GM21423 (cell line): ENCODE data around the gene BRSK2.

Source experiments
- ATAC-seq: cut with Tn5 transposase; IDR thresholded peaks from one replicate; pipeline ENCODE4 v1.9.1; 2021; ENCODE audit warnings: mild to moderate bottlenecking, moderate library complexity; ENCODE audit not compliant: unreplicated experiment

The BRSK2 gene

DNA sequence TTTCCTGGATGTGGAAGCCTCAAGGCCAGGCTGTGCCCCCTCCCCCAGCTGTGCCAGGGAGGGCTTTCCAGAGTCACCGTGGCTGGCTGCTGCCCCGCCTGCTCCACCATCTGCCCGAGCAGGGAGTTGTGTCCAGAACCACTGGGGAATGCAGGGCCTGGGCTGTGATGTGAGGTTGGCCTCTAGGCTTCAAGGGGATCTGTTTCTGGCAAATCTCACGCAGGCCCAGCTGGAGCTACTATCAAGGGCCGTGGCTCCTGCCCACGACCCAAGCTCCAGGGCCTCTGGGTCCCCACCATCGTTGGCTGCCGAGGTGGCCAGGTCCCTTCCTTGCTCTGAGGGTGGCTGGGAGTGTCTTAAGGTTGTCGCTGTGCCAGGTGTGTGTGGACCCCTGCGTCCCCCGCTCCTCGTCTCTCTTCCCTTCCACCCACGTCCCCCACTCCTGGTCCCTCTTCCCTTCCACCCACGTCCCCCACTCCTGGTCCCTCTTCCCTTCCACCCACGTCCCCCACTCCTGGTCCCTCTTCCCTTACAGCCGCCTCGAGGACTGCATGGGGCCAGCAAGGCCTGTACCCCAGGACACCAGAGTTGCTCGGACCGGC is 6.1 kb downstream of the BRSK2 start:
- ATAC-seq: no peak

DNA sequence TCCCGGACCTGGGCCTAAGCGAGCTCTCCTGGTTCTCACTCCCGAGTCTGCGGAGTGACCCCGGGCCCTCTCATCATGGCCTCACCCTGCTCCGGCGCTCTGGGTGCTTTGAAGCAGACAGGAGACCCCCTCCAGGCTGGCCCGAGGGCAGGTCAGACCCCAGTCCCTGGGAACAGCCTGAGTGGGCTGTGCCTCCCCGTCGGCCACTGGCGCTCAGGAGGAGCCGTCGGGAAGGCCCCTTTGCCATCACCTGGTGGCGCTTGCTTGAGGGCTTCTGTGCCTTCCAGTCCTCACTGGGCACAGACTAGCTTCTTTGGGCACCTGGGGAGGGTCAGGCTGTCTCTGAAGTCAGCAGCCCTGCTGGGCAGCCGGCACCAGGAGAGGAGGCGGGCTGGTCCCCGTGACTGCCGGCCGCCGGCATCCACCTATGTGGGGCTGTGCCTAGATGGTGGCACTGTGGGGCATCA is 6.7 kb downstream of the BRSK2 start:
- ATAC-seq: no peak

- no peak for ATAC-seq
These were observed 7.6 kb downstream of the BRSK2 start for GRCh38 chr11:1397146-1397861.

DNA sequence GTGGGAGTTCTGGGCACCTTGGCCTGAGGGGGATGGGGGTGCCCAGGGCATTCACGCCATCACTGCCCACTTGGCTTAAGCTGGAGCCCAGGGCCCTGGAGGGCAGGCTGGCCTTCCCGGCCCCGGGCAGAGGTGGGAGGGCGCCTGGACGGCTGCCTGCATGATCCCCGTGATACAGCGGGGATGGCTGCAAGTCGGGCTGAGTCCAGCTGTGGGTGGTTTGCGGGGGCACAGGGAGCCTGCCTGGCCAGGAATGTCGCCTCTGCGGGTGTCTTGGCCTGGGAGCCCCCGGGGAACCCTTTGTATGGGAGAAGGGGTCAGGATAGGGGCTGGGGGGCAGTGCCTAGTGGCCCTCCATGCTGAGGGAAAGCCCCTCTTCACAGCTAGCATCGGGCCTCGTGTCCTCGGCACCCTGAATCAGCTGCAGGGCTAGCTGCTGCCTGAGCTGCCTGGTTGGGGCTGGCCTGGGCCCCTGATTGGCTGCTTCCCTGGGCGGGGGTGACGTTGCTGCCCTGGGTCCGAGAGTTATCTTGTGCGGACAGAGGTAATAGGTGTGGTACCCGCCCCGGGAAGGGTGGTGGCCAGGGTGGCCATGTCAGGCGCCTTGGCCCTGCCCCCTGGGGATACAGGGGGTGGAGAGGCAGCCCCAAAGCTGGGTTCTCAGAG is 8.3 kb downstream of the BRSK2 start:
- no peak for ATAC-seq

- ATAC-seq: no peak
These were observed 8.9 kb downstream of the BRSK2 start for GRCh38 chr11:1398528-1399235.

DNA sequence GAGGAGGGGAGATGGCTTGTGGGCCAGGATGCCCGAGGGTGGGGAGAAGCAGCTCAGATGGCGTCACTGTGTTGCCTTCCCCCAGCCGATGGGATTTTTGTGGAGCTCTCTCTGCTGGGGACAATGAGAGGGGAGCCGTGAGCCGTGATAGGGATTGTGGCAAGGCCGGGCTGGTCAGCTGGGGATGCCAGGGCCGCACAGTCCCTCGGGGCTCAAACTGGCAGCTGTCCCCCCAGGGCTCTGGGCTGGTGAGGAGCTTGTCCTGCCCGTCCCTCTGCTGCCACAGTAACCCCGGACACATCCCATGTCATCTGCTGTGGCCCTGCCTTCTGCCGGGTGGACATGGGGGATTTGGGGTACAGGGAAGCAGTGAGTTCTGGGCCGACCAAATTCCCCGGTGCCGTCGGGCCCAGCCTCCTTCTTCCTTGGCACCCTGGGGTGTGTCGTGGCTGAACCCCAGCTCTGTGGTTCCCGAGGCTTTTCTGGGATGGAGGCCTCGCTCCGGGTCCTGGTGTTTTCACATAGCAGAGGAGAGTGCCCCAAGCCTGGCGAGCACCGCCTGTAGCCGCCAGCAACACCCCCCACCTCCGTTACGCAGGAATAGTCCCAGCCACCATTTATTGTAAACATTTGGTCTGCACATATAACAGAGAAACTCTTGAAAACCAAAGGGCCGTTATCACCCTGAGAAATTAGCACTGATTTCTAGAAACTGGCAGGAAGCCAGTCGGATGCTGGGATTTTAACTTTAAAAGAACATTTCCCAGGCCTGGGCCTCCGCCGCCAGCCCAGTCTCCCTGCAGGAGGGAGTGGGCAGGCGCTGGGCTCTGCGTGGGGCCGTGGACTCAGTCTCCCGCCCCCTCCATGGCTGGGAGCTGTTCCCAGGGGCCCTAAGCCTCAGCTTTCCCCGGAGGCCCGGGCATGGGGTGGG is 9.9 kb downstream of the BRSK2 start:
- no peak for ATAC-seq

- no peak for ATAC-seq
These were observed 10.8 kb downstream of the BRSK2 start for GRCh38 chr11:1400317-1401170.

DNA sequence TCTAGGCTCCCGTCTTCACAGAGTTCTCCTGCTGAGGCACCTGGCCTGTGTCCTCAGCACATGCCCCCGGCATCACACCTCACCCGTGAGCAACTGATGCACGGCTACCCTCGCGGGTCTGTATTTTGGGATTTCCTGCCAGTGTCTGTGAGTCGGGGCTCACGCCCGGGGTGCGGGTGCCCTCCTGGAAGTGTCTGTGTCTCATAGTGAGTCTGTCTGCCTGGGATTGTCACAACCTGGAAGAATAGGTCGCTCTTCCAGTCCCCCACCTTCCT is 11.4 kb downstream of the BRSK2 start:
- no peak for ATAC-seq

- no peak for ATAC-seq
These were observed 12.0 kb downstream of the BRSK2 start for GRCh38 chr11:1401656-1402221.

DNA sequence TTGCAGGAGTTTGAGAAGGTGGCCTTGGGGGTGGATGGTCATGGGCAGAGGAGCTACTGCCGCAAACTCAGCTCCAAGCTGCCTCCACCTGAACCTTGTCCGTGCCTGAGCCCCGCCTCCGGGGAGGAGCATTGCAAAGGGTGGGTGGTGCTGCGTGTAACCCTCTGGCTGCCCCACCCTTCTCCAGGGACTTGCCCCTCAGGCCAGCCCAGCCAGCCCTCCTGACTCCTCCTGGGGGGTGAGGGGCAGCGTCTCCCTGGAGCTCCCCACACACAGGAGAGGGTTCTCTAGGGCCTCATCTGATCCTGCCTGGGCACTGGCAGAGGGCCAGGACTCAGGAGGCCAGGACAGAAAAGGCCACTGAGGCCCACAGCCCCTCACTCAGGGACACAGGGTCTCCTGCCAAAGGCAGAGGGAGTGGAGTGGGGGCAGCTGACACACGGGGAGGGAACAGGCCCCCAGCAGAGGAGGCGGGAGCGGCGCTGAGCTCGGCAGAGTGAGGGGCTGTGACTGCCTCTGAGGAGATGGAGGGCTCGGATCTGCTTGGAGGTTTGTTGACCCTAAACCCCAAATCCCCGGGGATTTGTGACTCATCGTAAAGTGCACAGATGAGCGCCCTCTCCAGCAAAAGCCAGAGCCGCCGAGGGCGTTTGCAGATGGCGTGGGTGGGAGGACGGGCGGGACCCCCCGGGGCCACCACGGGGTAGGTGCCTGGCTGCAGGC is 12.8 kb downstream of the BRSK2 start:
- ATAC-seq: no peak

DNA sequence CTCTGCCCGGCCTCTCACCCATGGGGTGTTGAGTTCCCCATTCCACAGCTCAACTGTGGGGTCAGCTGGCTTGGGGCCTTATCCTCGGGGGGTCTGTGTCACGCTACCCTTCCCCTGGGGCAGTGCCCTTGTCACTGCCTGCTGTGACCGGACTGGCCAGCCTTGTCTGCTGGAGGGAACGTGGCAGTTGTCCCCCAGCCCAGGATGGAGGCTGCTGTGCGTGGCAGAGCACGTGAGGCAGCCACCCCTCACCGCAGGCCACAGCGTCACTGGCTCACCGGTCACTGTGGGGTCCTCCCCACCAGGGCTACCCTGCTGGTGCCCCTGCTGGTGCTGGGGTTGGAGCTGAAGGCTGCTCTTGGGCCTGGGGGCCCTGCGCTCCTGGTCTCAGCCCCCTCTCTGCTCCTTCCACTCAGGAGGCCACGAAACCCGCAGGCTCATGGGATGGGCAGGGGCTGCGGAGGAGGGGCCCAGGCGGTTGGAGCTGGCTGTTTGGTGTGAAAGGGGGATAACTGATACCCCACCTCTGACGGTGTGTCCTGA is 13.4 kb downstream of the BRSK2 start:
- no peak for ATAC-seq

DNA sequence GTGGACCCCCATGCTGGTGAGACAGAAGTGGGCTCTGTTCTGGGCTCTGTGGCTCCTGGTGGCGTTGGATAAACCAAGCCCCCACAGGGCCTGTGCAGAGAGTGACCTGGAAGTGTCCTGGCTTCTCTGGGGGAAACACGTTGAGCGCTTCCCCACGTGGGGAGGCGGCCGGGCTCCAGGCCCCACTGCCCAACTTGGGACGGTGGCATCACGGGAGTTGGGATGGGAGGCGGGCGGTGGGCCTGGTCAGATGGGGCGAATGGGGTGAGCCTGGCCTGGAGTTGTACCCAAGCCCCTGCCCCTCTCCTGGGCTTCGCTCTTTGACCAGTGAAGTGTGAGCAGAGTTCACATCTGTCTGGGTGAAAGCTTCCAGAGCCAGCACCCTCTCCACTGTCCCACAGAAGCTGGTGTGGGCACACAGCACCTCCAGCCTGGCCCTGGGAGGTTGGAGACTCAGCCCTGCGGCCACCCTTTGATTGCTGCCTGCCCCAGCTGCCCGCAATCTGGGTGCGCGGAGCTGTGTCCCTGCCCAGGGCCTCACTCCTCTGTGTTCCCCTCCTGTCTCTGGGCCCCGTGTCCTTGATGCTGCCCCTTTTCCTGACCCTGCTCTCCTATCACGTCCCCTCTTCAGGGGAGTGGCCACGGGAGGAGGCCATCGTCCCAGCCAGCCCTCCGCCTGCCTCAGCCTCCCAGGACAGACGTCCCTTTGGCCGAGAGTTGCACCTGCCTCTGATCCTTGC is 14.2 kb downstream of the BRSK2 start:
- ATAC-seq: no peak

- no peak for ATAC-seq
These were observed 14.9 kb downstream of the BRSK2 start for GRCh38 chr11:1404461-1405185.

DNA sequence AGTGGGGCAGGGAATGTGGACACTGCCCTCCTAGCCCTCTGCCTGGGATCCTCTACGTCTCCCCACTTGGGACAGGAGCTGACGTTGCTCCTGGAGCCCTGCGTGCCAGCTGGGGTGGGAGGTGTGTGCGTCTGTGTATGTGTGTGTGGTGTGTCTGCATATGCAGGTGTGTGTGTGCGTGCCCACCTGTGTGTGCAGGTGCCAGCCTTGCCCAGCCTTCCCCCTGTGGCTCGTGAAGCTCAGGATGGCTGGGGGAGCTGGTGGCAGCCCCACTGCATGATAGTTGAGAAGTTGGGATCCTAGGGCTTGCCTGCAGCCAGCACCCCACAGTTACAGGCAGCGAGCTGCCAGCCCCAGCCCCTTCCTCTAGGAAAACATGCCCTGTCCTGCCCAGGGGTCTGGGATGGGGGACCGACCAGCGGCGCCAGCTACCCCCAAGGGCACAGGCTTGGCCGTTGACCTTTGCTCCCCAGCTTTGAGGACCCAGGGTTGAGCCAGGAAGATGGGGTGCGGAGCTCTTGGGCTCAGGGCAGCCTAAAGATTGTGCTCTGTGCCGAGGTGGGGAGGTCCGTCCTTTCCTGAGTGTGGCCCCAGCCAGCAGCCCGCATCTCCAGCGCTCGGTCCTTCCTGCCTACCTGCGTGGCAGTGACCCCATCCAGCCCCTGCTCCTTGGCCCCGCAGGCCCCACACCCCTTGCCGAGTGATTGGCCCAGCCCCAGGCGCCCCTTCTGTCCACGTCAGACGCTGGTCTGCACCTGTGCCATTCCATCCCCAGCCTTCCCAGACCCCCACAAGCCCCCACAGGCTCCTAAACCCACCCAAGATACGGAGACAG is 15.7 kb downstream of the BRSK2 start:
- ATAC-seq: no peak

- ATAC-seq: no peak
These were observed 17.1 kb downstream of the BRSK2 start for GRCh38 chr11:1406571-1407485.
